Activated CD4-positive, CD25-positive, alpha-beta regulatory T cell treated with anti-CD3 and anti-CD28 coated beads, Interleukin-2, amount 50 U/mL, for 16 hours (primary cell): ENCODE results near the gene CDH13.

Experiments used
- DNase-seq: peaks from one replicate; pipeline ENCODE4 v3.0.0-alpha.2; 2020; ENCODE audit warnings: low read depth, low spot score

The CDH13 gene

GRCh38 chr16:83345846-83346640 is 719.3 kb downstream of the CDH13 start:
- DNase-seq, result no peak

GRCh38 chr16:83348991-83349390 is 722.2 kb downstream of the CDH13 start:
- no peak for DNase-seq

DNA sequence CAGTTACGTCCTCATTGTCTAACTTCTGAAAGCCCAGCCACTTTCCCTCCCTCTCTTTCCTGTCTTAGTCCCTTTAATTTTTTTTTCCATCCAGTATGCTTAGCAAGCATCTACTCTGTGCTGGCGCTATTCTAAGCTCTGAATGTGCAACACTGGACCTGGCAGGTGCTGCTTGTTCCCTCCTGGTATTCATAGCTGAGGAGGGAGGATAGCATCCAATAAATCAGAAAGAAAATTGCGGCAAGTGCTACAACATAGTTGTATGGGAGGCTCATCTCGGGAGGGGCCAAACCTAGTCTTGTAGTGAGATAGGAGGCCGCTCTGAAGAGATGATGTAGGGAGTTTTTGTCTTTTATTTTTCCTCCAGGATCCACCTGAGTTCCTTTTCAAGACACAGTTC is 723.7 kb downstream of the CDH13 start:
- no peak for DNase-seq

GRCh38 chr16:83351846-83352245 is 725.1 kb downstream of the CDH13 start:
- no peak for DNase-seq

DNA sequence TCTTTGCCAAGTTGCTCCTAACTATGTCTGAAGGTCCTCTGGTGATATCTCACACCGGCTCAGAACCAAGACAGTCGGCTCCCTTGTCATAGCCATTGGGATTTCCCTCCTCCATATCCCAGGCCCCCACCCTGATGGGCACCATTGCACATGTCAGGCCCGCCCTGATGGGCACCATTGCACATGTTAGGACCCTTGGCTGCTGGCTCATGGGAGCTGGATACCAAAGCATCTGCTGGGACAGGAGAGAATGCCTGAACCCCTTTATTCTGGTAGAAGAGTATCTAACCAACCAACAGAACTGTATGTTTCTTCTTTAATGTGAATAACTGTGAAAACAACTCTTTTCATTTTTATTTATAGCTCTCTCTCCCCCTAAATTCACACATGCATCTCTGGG is 726.5 kb downstream of the CDH13 start:
- DNase-seq, result no peak

DNA sequence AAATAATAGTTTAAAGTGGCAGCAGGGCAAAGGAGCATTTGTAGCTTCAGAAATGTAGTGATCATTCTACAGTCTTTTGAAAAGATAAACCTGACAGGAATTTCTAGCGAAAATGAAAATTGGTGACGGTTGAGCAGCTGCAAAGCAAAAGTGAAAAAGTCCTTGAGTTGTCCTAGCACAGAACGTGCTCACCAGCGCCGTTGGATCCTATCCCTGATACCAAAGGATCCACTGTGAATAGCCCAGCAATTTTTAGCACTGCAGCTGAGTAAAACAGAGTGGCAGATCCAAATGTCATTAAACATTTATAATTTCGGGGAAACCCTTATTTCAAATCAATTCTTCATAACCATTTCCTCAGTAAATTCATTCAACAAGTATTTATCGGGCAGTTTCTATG is 727.2 kb downstream of the CDH13 start:
- DNase-seq, result no peak

DNA sequence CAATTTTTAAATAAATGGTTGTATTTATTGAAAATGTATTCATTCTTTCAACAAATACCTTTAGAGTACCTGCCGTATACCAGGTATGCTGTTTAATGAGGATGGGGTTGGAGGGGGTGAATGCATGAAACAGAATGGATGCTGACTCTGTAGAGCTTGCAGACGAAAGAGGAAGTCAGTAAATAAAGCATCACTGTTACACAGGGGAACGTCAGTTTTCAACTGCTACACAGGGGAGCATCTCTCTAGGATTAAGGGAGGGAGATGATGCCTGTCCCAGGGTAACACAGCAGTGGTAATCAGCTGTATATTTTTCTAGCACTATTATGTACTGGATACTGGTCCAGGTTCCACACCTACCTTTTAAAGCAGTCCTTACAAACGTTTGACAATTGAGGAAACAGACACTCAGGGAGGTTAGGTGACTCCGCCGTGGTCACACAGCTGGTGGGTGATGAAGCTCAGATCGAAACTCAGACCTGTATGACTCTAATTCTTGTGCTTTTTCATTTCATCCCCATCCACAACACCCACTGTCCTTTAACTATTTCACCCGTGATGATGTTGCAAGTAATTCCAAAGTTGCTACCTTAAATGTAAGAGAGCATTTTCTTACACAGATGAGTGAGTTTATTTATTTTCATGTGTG is 728.9 kb downstream of the CDH13 start:
- no peak for DNase-seq

GRCh38 chr16:83356266-83356665 is 729.5 kb downstream of the CDH13 start:
- no peak for DNase-seq

- no peak for DNase-seq
Observed at GRCh38 chr16:83356986-83357385, 730.2 kb downstream of the CDH13 start.

DNA sequence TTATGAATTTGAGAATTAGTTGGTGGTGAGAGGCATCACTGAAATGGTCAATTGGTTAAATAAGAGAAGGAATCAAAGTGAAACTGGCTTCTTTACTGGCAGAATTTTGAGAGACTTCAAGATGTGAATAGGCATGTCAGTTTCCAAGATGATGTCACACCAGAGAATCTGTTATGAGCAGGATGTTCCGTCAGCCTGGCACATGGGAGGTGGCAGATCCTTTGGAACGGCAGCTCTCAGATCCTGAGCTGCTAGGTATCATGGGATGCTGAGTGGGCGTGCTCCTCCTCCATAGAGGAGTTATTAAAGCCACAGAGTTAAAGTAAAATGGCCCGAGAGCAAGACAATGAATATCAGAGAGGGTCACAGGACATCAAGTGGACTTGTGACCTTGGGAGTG is 736.8 kb downstream of the CDH13 start:
- no peak for DNase-seq

GRCh38 chr16:83365166-83365565 is 738.4 kb downstream of the CDH13 start:
- DNase-seq, result no peak

GRCh38 chr16:83366228-83366627 is 739.5 kb downstream of the CDH13 start:
- no peak for DNase-seq

- no peak for DNase-seq
Observed at GRCh38 chr16:83374979-83375378, 748.2 kb downstream of the CDH13 start.

GRCh38 chr16:83389751-83390150 is 763.0 kb downstream of the CDH13 start:
- DNase-seq, result no peak

DNA sequence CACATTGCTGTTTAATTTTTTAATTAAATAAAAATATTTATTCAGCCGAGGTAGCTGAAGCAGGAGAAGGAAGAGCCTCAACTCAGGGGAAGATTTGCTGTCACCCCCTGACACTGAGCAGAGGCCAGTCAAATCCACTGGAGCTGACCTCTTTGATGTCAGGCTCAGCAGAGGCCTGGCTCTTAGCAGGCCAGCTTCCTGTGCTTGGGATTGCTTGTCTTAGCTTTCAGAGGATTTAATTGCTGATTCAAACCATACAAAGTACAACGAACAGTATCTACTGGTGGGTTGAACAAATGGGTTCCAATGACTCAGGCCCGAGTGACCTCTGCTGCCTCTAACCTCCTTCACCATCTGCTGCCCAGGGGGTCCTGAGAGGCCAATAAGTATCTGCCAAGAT is 764.0 kb downstream of the CDH13 start:
- no peak for DNase-seq

DNA sequence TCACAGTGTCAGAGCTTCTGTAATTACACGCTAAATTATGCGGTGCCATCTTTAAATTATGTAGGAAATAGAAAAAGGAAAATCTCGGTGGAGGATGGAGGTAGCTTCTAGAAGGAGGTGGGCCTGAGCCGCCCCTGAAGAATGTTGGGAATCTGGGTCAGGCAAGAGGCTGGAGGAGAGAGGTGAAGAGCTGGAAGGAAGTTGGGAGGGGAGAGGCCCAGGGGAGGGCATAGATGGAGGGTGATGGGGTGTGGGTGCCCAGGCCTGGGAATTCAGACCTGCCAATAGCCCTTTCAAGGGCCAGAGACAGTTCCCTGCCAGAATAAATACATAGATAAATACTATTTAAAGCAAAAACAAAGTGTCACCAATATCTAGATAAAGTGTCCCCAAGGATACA is 766.0 kb downstream of the CDH13 start:
- no peak for DNase-seq

DNA sequence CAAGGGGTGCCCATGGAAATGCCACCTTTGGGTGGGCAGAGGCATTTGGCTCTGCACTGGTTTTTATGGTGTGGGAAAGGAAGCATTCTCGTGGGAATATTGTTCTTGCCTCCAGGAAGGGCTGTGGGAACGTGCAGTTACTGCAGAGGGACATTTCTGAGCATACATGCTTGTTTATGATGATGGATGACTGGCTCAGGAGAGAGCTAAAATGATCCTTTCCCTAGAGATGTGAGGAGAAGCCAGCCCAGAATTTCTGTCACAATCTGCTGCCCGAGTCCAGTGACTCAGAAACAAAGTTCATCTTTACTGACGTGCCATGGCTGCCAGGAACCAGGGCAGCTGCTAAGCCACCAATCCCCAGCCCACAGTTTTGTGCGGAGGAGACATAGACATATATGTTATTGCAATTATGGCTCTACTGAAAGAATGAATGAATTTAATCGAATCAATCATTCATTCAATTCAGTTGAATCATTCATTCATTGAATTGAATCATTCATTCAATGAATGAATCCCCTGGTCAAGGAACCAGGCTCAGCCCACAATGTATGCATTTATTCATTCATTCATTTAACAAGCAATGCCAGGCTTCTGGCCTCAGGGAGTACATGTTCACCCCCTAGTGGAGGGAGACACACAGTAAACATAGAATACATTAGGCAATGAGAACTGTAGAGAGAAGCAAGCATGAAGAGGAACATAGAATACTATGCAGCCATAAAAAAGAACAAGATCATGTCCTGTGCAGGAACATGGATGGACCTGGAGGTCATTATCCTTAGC is 766.6 kb downstream of the CDH13 start:
- no peak for DNase-seq

DNA sequence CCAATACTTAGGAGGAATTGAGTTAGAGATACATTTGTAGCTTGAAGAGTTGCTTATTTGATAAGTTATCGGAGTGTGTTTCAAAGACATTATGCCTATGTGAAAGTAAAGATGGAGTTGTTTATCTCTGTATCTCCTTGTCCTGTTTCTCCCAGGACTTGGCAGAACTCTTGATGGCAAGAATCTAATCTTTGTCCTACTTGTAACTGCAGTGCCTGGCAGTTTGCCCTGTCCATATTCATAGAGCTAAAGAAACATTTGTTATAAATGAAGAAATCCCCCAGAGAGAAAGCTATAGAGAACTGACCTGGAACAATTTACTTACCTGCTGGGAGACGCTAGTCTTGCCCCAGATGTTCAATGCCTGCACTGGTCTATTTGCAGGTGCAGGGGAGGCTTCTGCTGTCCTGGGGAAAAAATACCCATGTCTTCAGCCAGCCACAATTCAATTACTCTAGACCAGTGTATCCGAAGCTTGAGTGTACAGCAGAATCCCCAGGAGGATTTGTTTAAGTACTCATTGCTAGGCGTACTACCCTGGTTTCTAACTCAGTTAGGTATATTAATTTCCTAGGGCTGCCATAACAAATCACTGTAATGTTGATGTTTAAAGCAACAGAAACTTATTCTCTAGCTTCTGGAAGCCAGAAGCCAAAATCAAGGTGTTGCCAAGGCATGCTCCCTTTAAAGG is 771.0 kb downstream of the CDH13 start:
- DNase-seq, result no peak

- DNase-seq, result no peak
Observed at GRCh38 chr16:83400234-83400633, 773.5 kb downstream of the CDH13 start.

GRCh38 chr16:83402160-83402814 is 775.5 kb downstream of the CDH13 start:
- DNase-seq, result no peak

GRCh38 chr16:83402967-83403366 is 776.2 kb downstream of the CDH13 start:
- no peak for DNase-seq
